GM12865 (cell line): ENCODE results near the gene GAPVD1.
"Not testable (repeated sequence)": the region's sequence is repeated elsewhere in the genome, so short reads cannot be mapped to it uniquely, and the experiment has no call there.

ENCODE experiments used
- DNase-seq: peaks from one replicate; pipeline ENCODE4 v3.0.0; 2010; ENCODE audit warnings: low read depth
- H3K4me3 ChIP-seq: 2 replicates; pipeline ENCODE4 v1.5.1; 2011; ENCODE audit warnings: mild to moderate bottlenecking, low read depth, low read length, control low read depth
- TF ChIP-seq, protein P1 (sequence below): IDR thresholded peaks from 2 replicates; pipeline ENCODE4 v1.5.1; 2011; ENCODE audit warnings: low read length, control low read depth, low read depth, inconsistent platforms; ENCODE audit not compliant: insufficient read depth; ENCODE audit errors: missing control alignments

The GAPVD1 gene

DNA sequence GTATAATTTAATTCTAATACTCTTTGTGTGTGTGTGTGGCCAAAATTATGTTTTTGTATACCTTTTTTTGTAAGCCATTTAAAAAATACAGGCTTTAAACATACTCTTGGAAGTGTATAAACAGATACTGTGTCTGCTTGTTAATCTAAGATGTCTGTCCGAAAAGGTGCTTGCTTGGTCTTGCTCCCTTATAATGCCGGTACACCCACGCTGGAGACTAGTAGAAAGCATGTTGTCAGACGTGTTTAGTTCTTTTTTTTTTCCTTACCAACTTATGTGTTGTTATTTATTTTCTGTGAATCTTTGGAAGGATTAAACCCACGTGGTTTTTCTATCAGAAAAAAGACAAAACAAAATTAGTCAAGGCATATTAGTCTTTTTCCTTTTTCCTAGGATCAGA lies 9.5 kb downstream of the GAPVD1 start:
- no peak for DNase-seq
- TF ChIP-seq, protein P1, sequence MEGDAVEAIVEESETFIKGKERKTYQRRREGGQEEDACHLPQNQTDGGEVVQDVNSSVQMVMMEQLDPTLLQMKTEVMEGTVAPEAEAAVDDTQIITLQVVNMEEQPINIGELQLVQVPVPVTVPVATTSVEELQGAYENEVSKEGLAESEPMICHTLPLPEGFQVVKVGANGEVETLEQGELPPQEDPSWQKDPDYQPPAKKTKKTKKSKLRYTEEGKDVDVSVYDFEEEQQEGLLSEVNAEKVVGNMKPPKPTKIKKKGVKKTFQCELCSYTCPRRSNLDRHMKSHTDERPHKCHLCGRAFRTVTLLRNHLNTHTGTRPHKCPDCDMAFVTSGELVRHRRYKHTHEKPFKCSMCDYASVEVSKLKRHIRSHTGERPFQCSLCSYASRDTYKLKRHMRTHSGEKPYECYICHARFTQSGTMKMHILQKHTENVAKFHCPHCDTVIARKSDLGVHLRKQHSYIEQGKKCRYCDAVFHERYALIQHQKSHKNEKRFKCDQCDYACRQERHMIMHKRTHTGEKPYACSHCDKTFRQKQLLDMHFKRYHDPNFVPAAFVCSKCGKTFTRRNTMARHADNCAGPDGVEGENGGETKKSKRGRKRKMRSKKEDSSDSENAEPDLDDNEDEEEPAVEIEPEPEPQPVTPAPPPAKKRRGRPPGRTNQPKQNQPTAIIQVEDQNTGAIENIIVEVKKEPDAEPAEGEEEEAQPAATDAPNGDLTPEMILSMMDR, result no peak

DNA sequence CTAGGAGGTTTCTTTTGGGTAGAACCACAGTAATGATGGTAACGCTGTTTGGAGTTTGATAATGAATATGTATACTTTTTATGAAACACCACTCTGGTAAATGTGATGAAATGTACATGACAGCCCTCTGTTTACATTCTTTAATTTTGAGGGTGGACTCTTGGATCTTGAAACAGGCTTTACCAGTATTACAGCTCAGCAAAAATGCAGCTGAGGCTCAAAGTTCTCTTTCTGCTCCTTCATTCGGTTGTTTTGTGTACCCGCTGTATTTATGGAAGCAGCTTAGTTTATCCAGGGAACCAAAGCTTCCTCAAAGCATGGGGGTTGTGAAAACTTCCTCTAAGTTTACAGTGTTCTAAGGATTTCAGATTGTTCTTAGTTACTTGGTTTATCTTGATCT lies 11.1 kb downstream of the GAPVD1 start:
- TF ChIP-seq, protein P1, result no peak
- DNase-seq, result no peak
- no peak overlapping the region for H3K4me3 ChIP-seq

More for the DNA sequence above, 9.5 kb downstream of the GAPVD1 start:
- H3K4me3 ChIP-seq, result no peak overlapping the region

- TF ChIP-seq, protein P1, result no peak
- DNase-seq, result no peak
- no peak overlapping the region for H3K4me3 ChIP-seq
Observed at GRCh38 chr9:125276771-125277170, 15.1 kb downstream of the GAPVD1 start.

GRCh38 chr9:125277411-125277810 lies 15.8 kb downstream of the GAPVD1 start:
- H3K4me3 ChIP-seq, result no peak overlapping the region
- TF ChIP-seq, protein P1, result no peak
- no peak for DNase-seq

DNA sequence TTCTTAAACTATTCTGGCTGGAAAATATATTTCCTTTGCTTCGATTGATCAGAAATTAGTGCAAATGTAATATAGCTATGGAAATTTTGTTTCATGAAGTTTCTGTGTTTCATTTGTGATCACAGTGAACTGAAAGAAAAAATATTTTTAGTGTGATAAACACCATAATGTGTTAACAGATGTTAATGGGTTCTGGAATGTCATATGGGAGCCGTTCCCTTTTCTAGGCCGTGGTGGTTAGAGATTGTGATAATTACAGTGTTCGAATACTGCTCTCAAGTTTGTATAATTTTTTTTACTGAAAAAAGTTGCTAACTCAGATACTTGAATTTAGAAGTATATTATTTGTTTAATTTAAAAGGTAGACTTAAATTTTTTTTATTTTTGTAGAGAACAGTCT lies 19.3 kb downstream of the GAPVD1 start:
- H3K4me3 ChIP-seq, result no peak overlapping the region
- TF ChIP-seq, protein P1, result no peak
- no peak for DNase-seq

DNA sequence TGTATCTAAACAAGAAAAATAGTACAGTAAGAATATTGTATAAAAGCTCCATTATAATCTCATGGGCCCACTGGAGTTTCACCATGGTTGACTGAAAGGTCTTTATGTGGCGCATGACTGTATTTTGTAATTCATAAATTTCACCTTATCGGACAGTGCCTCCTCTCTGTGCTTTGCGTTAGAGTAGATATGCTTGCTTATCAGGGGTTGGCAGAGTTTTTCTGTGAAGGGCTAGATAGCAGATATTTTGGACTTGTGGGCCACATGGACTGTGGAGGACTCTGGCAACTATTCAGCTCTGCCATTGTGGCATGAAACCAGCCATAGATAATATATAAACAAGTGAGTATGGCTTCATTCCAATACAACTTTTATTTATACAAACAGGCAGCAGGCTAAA lies 23.2 kb downstream of the GAPVD1 start:
- no peak overlapping the region for H3K4me3 ChIP-seq
- DNase-seq, result no peak
- TF ChIP-seq, protein P1, result no peak

- DNase-seq, H3K4me3 ChIP-seq: not testable (repeated sequence)
Observed at GRCh38 chr9:125286935-125287433, 25.4 kb downstream of the GAPVD1 start.

DNA sequence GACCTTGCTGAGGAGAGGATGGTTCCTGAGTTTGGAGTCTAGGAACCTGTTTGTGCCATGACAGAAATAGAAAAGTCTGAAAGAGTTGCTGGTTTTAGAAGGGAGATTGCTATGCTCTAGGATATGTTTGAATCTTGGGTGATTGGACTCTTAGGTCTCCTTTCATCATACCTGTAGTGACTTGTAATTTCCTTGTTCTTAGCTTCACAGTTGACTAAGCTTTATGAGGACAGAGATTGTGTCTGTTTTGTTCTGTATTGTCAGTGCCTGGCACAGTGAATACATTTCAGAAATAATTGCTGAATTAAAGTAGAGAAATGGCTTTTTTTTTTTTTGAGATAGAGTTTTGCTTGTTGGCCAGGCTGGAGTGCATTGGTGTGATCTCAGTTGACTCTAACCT lies 31.5 kb downstream of the GAPVD1 start:
- no peak for DNase-seq
- TF ChIP-seq, protein P1, result no peak
- no peak overlapping the region for H3K4me3 ChIP-seq
